ACHN (cell line): ENCODE measurements around the gene SSBP1.
A peak's percentile ranks its signal among the peaks of the same experiment; 100 is the strongest.
"Not testable (repeated sequence)": the region's sequence is repeated elsewhere in the genome, so short reads cannot be mapped to it uniquely, and the experiment has no call there.

Experiments
- DNase-seq: peaks from one replicate; pipeline ENCODE4 v3.0.0-alpha.2; 2015
- in situ Hi-C: cut with HindIII; loops from 2 replicates; pipeline ENCODE4 v1.10.0; 2017; ENCODE audit warnings: low sequenced_read_pairs, low pct_ligation_motif_present, low pct_unique_long_range_greater_than_20kb

Gene SSBP1

GRCh38 chr7:141737836-141738591 lies at the start of gene SSBP1:
TSS of gene SSBP1 (plus strand) at chr7:141738358. CDS start at chr7:141739167, 809 bp downstream.
- peak; percentile 100 for DNase-seq
- in situ Hi-C loops = no loop called here

GRCh38 chr7:141689072-141689825 lies 48.9 kb upstream of the SSBP1 start:
- in situ Hi-C loops, DNase-seq: not testable (repeated sequence)

- in situ Hi-C loops = no loop called here
- no peak for DNase-seq
Measured at GRCh38 chr7:141691540-141691939, 46.6 kb upstream of the SSBP1 start.

GRCh38 chr7:141691961-141692360 lies 46.2 kb upstream of the SSBP1 start:
- in situ Hi-C loops = no loop called here

GRCh38 chr7:141693082-141693481 lies 45.1 kb upstream of the SSBP1 start:
- in situ Hi-C loops = no loop called here
- no peak for DNase-seq

More at GRCh38 chr7:141691961-141692360, 46.2 kb upstream of the SSBP1 start:
- no peak for DNase-seq

- peak; percentile 40 for DNase-seq
- in situ Hi-C loops = no loop called here
Measured at GRCh38 chr7:141695803-141696289, 42.3 kb upstream of the SSBP1 start.

GRCh38 chr7:141696348-141696747 lies 41.8 kb upstream of the SSBP1 start:
- DNase-seq = no peak
- in situ Hi-C loops = no loop called here

GRCh38 chr7:141697211-141697871 lies 40.8 kb upstream of the SSBP1 start:
- DNase-seq = peak; percentile 85
- in situ Hi-C loops = no loop called here

GRCh38 chr7:141698247-141699015 lies 39.7 kb upstream of the SSBP1 start:
- DNase-seq = no peak
- in situ Hi-C loops = no loop called here

GRCh38 chr7:141699860-141700259 lies 38.3 kb upstream of the SSBP1 start:
- in situ Hi-C loops = no loop called here
- no peak for DNase-seq

- in situ Hi-C loops = no loop called here
- peak; percentile 38 for DNase-seq
Measured at GRCh38 chr7:141700296-141700847, 37.8 kb upstream of the SSBP1 start.

GRCh38 chr7:141700848-141701371 lies 37.2 kb upstream of the SSBP1 start:
- peak; percentile 25 for DNase-seq
- in situ Hi-C loops = no loop called here

GRCh38 chr7:141701489-141702046 lies 36.6 kb upstream of the SSBP1 start:
- in situ Hi-C loops = no loop called here
- peak; percentile 62 for DNase-seq

- in situ Hi-C loops = no loop called here
- DNase-seq = peak; percentile 64
Measured at GRCh38 chr7:141702047-141702567, 36.1 kb upstream of the SSBP1 start, which contains the start of gene DENND11. TSS of gene DENND11 (minus strand) at chr7:141702166. CDS start at chr7:141702153, 13 bp downstream.

- in situ Hi-C loops = no loop called here
- DNase-seq = no peak
Measured at GRCh38 chr7:141702892-141703291, 35.3 kb upstream of the SSBP1 start.

- no peak for DNase-seq
- in situ Hi-C loops = no loop called here
Measured at GRCh38 chr7:141704112-141704511, 34.0 kb upstream of the SSBP1 start.

- in situ Hi-C loops = no loop called here
- DNase-seq = no peak
Measured at GRCh38 chr7:141704741-141705140, 33.4 kb upstream of the SSBP1 start.
